GM12801 (cell line): ENCODE results near the gene KIAA0753.

Experiments
- TF ChIP-seq, protein P1 (sequence below): IDR thresholded peaks from one replicate; pipeline ENCODE4 v1.5.1; 2011; ENCODE audit warnings: control low read depth; ENCODE audit not compliant: insufficient read length; ENCODE audit errors: extremely low read depth

Gene KIAA0753

DNA sequence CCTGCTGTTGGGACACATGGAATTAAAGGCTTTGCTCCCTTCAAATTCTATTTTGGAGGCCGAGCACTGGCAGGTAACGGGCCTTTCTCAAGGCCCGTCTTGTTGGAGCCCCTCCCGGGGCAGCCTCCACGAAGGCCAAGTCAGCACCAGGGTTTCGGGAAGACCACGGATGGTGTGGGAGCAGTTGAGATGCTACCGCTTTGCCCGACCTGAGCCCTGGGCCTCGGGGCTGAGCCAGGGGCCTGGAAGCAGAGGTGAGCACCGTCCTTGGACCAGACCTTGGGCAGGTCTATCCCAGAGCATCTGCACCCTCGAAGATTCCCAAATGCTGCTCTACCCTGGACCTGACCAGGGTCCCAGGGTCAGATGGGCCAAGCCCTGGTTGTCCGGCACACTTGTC is 34.1 kb upstream of the KIAA0753 start:
- TF ChIP-seq, protein P1, sequence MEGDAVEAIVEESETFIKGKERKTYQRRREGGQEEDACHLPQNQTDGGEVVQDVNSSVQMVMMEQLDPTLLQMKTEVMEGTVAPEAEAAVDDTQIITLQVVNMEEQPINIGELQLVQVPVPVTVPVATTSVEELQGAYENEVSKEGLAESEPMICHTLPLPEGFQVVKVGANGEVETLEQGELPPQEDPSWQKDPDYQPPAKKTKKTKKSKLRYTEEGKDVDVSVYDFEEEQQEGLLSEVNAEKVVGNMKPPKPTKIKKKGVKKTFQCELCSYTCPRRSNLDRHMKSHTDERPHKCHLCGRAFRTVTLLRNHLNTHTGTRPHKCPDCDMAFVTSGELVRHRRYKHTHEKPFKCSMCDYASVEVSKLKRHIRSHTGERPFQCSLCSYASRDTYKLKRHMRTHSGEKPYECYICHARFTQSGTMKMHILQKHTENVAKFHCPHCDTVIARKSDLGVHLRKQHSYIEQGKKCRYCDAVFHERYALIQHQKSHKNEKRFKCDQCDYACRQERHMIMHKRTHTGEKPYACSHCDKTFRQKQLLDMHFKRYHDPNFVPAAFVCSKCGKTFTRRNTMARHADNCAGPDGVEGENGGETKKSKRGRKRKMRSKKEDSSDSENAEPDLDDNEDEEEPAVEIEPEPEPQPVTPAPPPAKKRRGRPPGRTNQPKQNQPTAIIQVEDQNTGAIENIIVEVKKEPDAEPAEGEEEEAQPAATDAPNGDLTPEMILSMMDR: no peak

DNA sequence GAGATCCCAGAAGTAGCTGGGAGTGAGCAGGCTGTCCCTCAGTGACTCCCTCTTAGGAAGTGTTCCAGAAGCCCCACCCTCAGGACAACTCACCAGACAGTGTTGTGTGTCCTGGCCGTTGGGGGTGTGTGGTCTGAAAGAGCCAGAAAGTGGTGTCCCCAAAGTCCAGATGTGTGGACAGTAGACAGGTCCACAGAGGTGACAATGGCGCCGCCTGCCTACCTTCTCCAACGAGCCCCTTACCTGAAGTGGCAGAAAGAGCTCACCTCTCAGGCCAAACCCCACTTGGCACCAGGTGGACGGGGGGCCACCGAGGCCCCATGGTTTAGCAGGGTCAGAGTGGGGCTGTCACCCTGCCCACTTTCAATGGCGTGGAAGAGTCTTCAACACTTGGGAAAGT is 30.9 kb upstream of the KIAA0753 start:
- TF ChIP-seq, protein P1: no peak

DNA sequence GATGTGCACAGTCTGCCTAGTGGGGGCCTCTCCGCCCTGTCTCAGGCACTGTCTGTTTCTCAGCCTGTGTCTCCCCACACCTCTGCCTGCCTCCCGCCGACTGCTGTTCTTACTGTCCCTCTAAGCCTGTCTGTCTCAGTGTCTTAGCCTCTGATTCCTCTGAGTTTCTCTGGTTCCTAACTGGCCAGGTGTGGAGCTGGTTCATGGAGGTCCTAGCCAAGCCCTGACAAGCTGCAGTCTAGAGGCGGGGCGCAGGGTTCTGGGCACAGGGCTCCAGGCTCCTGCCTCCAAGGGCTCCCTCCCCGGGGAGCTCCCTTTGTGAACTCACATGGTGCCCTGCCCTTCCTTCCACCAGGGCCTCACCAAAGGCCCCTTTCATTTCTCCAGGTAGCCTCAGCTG is 30.5 kb upstream of the KIAA0753 start:
- TF ChIP-seq, protein P1: no peak

DNA sequence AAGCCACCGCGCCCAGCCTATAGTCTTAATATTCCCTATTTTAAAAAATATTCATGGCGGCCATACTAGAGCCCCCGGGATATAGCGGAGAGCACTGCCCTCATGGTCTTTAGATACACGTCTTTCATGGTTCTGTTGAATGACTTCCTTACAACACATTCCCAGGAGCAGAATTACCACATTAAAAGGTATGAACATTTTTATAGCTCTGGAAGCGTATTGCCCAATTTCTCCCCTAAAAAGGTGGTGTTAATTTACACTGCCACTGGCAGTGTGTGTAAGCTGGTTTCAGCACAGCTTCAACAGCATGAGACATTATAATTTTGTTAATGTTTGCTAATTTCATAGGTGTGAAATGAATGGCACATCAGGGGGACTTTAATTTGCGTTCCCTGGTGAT is 30.1 kb upstream of the KIAA0753 start:
- TF ChIP-seq, protein P1: no peak

DNA sequence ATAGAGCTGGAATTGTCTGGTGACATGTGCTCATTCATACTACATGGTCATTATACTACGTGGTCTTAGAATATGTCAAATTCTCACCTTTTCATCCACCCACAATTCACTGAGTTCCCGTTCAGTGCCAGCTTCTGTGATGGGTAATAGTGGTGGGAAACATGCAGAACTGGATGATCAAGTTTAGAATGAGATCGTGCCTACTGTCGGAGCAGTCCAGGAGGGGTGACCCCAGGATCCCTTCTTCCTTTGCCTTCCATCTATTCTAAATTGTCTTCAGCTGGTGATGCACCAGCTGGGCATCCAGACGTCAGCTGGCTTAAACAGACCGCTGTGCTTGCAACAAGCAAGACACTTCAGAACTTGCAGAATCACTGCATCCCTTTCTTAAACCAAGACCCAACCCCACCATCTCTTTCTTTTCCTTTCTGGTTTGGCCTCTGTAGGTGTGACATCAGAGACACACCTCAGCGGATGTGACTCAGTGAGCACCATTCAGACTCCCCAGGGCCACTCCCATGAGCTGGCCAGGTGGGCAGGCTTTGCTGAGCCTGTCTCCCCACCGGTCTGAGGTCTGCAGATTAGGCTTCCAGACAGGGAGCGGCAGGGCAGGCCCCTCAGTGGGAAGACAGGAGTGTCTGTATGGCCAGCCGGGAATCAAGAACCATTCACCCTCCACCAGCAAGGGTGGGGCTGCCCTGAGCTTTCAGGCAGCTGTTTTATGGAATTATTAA is 29.1 kb upstream of the KIAA0753 start:
- TF ChIP-seq, protein P1: no peak

DNA sequence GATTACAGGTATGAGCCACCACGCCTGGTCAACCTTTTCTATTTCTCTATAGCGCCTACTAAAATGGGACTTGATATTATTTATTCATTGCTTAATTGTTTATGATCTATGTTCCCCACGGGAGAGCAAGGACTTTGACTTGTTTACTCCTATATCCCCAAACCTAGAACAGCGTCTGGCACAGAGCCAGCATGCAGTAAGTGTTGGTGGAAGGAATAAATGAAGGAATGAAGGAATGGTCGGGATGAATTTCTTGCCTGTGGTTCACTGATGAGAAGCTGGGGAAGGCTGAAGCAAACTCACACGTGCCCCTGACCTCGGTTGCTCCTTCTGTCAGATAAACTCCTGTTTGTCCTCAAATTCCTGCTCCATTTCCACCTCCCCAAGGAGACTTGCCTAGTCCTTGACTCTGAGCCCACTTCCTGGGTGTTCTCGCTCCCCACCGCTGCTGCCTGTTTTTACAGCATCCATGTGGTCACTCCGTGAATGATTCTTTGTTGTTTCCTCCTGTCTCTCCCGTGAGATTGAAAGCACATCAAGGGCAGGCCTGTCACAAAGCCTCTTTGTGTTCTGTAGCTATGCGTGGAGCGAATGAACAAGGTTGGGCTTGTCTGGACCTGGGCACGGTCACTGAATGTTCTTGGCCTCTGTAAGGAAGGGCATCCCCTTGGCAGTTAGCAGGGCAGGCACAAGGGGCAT is 28.4 kb upstream of the KIAA0753 start:
- TF ChIP-seq, protein P1: no peak

DNA sequence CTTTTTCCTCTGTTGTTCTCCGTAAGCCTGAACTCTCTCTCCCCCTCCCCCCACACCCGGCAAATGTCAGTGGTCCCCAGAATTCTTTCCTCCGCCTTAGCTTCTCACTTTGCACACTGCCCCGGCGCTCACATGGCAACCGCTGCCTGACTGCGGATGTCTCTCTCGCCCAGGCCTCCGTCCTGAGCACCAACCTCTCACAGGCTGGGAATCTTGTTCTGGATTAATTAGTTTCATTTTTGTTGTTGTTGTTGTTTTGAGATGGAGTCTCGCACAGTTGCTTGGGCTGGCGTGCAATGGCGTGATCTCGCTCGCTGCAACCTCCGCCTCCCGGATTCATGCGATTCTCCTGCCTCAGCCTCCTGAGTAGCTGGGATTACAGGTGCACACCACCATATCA is 27.7 kb upstream of the KIAA0753 start:
- TF ChIP-seq, protein P1: no peak
